Epidermal melanocyte (primary cell): ENCODE results near the gene RPS24.
"Not testable (repeated sequence)": the region's sequence is repeated elsewhere in the genome, so short reads cannot be mapped to it uniquely, and the experiment has no call there.

ENCODE experiments used
- DNase-seq: peaks from one replicate; pipeline ENCODE4 v3.0.0; 2011; ENCODE audit warnings: low spot score; ENCODE audit not compliant: insufficient read length

RPS24 gene

DNA sequence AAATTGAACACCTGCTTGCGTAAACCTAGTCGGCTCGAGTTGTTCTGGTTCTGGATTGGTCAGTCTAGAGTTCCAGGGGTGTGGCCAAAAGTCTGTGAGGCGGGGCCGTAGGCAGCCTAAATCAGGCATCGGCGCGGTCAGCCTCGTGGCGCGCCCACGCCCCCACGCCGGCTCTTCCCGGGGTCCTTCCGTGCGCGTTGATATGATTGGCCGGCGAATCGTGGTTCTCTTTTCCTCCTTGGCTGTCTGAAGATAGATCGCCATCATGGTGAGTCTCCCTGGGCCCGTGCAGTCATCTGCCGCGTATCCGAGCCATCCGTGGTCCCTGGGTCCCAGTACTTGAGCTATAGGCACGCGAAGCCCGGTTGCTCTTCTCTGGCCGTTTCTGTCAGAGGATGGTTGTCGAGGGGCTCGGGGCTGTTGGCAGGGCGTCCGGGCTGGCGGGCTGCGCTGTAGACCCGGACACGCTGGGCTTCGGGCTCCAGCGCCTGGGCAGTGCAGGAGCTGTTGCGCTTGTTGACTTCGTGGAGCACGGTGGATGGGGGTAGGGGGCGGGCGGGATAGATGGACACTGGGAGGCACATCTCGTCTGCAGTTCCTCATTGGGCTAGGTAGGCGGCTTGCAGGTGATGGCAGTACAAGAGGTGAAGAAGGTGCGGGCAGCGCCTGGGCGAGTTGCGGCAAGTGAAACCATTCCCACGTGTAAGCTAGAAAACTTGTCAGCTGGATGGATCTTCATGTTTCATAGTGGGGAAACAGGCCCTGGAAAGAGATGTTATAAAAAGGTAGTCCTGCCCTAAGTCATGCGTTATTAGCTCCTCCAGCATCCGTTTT is at the start of gene RPS24:
TSS of gene RPS24 (plus strand) at position 227 of the 834 bp plus-strand sequence. CDS start at position 266, 39 bp downstream.
- peak; percentile 84 for DNase-seq

DNA sequence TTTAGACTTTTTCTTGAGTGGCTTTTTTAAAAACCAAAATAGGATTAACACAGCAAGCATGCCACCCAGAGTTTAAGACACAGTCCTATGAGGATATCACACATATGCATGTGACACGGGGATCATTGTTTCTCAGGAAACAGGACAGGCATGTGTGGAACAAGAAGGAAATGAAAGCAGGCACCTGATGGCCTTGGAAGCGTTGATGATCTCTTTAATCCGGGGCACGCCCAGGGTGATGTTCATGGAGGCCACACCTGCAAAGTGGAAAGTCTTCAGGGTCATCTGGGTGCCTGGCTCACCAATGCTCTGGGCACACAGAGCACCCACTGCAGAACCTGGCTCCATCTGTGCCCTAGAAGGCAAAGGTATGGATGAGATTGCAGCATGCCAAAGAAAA is 48.7 kb upstream of the RPS24 start:
- DNase-seq: no peak

DNA sequence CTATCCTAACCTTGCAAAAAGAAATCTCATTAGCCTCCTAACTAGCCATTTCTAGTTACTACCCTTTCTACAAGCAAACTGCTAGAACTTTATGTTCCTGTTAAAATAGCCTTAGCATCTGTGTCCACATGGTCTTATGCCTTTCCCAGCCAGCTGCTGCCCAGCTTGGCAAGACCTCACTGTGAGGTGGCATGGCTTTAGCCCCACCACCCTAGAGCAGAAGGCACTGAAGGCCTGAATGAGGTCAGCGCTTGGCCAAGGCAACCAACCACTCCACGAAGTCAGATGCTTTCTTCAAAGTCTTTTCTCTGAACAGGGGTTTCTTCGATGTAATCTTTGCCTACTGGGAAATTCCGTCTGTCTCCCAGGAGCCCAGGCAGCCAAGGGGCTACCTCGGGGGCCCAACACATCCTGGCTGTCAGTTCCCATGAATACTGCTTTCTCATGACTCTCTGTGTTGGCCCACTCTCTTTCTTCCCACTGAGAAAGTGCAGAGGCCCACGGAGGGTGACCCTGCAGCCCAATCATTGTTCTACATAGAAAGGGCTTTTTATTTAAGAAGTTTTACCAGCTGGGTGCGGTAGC is 45.9 kb upstream of the RPS24 start:
- DNase-seq: no peak

DNA sequence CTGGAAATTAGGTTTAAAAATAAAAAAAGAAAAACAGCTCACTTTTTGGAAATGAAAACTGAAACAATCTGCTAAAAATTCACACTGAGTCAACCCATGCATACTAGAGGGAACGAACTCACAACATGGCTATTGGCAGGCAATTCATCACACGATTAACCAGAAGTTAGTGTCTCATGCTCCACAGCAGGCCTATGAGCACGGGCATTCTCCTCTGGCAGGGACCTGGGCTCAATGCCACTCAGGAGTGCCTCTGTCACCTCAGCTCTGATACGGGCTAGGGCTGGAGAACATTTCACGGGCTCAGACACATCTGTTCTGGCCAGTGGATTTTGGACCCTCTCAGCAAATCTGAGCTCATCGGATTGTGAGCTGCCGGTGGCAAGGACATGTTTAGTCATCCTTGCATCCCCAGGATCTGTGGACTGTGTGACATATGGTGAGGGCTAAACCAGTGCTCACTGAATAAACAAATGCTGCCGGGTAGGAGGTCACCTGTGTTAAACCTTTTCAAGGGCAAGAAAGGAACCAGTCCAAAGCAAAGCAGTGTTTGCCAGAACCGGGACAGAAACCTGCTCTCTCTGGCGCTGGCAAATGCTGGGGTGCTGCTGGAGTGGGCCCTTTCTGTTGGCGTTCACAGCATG is 44.5 kb upstream of the RPS24 start:
- no peak for DNase-seq

DNA sequence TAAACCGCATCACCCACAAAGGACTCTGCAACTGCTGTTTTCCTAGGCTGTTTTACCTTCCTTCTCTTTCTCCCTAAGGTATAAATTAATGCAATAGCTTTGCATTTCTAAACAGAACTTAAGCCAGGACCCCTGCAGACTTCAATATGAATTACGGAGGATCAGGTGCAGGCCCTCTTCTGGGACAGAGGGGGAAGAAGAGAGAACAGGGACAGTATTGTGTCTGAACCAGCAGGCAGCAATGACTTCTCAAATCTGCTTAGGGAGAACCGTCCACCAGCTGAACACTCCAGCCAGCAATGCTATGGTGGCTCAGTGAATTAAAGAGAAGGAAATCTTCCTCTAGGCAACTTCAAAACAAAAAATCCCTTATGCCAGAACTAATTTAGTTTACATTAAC is 40.0 kb upstream of the RPS24 start:
- DNase-seq: no peak

DNA sequence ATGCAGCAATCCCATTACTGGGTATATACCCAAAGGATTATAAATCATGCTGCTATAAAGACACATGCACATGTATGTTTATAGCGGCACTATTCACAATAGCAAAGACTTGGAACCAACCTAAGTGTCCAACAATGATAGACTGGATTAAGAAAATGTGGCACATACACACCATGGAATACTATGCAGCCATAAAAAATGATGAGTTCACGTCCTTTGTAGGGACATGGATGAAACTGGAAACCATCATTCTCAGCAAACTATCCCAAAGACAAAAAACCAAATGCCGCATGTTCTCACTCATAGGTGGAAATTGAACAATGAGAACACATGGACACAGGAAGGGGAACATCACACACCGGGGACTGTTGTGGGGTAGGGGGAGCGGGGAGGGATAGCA is 34.9 kb upstream of the RPS24 start:
- not testable (repeated sequence) for DNase-seq

DNA sequence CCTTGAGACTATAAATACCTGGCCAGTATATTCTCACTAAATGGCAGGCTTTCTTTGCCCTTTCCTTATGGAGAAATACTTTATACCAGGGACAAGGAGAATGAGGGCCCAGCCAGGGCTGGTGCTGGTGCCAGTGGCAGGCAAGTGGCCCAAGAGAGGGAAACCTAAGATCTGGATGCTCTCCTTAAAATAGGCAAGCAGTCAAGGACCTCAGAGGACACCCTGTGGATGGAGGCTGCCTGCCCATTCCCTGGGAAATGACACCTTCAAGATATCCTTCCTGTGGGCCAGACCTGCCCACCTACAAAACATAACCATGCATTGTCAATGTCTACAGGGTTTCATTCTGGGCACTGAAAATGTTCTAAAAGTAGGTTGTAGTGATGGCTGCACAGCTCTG is 33.5 kb upstream of the RPS24 start:
- DNase-seq: no peak

DNA sequence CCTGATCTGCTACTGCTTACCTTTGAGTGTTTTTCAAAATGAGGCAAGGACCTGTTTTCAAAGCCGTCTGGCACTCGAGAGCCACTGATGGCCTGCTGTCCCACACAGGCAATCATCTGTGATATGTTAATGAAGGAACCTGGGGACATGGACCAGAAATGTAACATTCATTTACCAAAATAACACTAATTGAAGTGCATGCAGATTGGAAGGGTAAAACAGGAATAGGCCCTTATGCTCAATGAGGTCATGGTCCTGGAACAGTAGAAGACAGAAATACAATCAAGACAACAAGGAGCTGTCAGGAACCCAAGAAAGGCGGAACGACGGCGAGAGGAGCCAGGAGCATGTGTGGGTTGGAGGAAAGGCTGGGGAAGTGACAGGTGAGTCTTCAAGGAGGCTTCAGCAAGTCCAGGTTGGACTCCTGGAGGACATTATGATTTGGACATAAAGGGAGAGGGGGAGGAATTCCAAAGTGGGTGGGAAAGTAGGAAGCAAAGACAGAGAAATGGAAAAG is 32.6 kb upstream of the RPS24 start:
- no peak for DNase-seq

DNA sequence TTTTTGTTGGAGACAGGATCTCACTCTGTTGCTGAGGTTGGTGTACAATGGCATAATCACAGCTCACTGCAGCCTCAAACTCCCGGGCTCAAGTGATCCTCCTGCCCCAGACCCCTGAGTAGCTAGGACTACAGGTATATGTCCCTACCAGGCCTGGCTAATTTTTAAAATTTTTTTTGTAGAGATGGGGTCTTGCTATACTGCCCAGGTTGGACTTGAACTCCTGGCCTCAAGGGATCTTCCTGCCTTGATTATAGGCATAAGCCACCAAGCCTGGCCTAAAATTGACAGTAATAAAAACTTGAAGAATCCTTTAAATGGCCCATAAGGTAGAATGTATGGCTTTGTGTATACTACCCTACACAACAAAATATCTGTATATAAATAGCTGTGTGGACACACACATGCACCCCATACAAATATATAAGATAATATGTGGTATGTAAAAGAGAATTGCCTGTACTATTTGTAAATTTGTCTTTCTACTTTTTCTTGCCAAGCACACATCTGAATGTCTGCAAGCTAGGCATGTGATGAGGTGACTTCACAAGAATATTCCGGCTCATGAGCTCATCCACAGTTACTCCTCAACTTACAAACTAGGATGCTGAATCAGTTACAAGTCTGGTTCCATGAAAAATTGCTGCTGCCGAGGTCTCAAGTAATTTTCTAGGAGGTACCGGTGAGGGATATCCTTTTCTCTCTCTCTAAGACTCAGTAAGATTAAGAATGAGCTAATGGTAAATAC is 30.9 kb upstream of the RPS24 start:
- DNase-seq: no peak

DNA sequence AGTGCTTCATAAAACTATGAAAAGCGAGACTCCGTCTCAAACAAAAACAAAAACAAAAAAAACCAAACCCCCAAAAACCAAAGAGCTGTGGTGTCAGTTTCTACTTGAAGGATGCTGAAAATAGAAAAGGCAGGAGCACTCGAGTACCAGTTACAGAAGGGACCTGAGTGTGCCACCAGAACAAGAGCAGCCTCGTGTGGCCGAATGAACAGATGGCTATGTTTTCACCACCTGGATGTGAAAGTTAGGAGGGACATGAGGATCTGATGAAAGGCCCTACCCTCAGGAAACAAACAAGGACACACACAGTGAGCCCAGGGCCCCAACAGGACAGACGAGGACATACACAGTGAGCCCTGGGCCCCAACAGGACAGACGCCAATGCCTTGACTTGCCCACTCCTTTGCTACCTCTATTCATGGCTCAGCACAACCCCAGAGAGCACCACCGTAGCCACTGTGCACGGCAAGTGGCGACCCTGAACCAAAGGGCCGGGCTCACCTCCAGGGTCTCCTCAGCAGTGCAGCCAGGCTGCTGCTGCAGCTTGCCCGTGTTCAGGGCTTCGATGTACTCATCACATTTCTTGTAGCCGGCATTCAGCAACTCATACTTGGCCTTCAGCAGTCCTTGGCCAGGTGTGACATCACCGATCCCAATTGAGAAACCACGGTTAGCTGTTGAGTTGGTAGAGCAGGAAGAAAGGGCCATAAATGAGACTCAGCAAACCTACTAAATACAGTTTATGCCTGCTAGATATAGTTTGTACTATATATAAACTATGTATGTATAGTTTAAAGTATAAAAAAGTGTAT is 29.2 kb upstream of the RPS24 start:
- DNase-seq: no peak

DNA sequence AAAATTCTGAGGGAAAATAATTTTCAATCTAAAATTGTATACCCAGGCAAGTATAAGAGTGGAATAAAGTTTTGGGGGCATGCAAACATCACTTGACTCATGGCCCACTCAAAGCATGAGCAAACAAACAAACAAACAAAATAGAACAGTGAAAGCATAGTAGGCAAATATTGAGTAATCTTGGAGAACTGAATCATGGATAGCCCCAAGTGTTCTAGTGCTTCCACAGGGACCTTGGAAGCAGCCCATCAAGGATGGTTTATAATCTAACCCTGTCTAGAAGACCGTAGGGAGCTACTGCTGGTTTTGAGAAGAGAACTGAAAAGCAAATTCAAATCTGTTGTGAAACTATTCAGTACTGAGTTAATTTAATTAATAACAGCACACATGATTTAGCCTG is 26.5 kb upstream of the RPS24 start:
- no peak for DNase-seq

DNA sequence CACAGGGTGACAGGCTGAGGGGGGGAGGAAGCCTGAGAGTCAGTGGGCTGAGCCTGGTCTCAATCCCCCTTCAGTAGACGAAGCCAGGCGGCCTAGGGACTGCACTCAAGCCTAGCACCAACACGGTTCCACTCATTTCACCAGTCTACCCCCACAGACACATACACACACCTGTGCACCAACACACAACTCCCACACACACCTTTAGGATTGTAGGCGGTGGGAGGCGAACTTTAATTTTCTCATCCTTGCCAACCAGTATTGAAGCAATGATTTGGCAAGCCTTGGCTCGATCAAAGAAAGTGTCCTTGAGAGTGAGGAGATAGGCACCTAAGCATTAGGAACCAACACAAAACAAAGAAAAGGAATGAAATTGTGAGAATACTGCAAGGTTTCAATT is 24.0 kb upstream of the RPS24 start:
- no peak for DNase-seq

DNA sequence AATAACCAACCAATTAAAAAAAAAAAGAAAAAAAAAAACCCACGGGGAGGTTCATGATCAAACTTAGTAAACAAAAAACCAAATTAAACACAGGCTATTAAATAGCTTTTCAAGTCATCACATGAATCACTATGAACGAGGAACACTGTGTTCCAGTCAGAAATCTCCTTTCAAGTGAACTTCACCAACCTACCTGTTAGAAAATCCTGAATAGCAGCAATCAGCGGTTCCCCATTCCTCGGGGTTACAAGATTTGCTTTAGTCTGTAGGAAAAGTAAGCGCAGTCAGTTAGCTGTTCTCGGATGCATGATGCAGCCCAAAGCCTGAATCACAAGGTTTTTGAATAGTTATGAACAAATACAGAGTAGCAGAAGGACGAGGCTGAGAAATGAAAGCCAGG is 23.4 kb upstream of the RPS24 start:
- no peak for DNase-seq

DNA sequence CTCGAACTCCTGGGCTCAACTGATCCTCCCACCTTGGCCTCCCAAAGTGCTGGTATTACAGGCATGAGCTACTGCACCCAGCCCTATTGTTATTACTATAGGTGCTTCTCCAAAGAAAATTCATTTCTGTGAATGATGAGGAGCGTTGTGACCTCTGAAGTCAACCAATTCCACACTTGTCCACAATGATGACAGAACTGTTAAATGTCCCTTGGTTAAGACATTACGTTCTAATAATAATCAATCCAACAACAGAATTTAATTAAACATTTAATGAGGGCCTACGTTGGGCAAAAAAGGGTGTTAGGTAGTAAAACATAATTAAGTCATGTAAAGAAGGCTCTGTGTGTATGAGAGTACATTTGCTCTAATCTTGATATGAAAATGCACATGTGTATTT is 22.6 kb upstream of the RPS24 start:
- no peak for DNase-seq

DNA sequence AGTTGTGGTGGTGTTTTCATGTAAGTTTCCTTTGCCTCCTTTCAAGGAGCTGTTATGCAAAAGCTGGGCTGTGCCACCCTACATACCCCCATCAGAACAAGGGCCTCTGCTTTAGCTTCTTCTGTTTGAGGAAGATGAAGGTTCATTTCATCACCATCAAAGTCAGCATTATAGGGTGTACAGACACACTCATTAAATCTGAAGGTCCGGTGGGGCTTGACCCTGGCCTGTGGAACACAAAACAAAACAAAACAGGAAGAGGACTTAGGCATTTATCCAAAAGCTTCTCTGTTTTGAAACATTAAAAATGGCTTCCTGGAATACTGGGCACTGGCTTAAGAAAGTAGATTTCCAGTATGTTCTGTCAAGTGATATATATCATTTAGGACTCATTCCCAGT is 20.1 kb upstream of the RPS24 start:
- no peak for DNase-seq

DNA sequence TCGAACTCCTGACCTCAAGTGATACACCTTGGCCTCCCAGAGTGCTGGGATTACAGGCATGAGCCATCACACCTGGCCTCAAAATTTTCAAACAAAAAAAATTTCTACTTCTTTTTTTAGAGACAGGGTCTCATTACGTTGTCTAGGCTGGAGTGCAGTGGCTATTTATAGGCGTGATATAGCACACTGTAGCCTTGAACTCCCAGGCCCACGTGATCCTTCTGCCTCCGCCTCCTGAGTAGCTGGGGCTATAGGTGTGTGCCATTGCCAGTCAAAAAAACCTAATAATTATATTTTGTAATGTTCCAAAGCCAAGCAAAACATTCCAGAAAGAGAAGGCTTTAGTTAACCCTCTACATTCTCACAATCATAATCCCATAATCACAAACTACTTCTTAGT is 18.1 kb upstream of the RPS24 start:
- no peak for DNase-seq

DNA sequence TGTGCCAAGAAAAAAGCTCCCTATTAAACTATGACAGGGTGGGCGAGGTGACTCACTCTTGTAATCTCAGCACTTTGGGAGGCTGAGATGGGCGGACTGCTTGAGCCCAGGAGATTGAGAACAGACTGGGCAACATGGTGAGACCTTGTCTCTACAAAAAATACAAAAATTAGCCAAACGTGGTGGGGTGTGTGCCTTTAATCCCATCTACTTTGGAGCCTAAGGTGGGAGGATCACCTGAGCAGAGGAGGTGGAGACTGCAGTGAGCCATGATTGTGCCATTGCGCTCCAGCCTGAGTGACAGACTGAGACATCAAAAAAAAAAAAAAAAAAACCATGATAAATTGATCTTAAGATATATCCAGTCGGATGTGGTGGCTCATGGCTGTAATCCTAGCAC is 15.8 kb upstream of the RPS24 start:
- no peak for DNase-seq

DNA sequence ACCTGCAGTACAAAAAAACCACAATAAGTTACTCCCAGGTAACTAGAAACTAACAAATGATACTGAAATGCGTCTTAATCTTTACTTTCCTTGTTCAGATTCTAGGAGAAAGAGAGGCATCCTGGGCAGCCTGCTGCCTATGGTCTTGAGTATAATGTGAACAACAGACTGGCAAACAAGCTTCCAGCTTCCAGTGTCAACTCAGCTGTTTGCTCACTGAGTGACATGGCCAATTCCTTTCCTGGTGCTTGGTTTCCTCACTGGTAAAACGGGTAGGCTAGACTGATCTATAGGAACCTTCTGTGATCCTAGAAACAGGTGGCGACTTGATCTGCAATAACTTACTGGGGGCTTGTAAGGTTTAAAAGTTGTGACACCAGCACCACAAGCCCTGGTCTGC is 14.4 kb upstream of the RPS24 start:
- no peak for DNase-seq

DNA sequence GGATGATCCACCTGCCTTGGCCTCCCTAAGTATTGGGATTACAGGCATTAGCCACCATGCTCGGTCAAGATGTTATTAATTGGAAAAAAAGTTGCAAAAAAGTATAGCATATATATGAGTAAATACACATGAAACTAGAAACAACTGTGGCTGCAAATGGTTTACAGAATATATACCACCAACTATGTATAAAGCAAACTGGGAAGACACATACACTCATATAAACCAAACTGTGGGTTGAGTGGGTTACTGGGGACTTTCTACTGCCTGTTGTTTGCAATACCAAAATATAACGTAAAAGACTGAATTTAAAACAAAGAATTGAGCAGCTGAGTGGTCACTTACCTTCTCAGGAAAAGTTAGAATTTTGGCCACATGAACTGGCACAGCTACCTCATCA is 12.5 kb upstream of the RPS24 start:
- no peak for DNase-seq

DNA sequence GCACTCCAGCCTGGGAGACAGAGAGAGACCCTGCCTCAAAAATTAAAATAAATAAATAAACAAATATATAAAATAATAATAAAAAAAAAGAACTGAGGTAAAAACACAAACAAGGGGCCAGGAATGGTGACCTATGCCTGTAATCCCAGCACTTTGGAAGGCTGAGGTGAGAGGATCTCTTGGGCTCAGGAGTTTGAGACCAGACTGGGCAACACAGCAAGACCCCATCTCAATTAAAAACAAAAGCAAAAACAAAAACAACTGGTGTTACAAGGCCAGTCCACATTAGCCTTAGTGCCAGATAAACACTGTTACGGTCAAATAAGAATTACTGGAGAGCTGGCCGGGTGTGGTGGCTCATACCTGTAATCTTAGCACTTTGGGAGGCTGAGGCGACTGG is 9.9 kb upstream of the RPS24 start:
- no peak for DNase-seq
